ENCODE results near the gene TP53BP2.

- TF ChIP-seq GATA2 (IDR thresholded peaks at IDR 0.05; ENCODE audit: low read depth, low read length) (no peak), GATA3 (IDR thresholded peaks at IDR 0.05; ENCODE audit: low read depth, low read length) (no peak)
These were observed 25.3 kb downstream of the TP53BP2 start for GRCh38 chr1:223820515-223820858.

Measured in SH-SY5Y (cell line).